ENCODE measurements around the gene SNX2. TPM values are rescaled to one million over a fixed set of nuclear protein-coding genes. Genes with fewer than 3 reads are reported as not detected.

Gene SNX2
- total and polyA plus RNA-seq, 12 donors = 15.1 to 48.5 (median 35.2) TPM

- H3K9me3 ChIP-seq = peaks cover 0 to 10% (median 0%) of the 10 kb centered on the region in 11 donors
- ATAC-seq (peak; percentile 1 to 45 (median 20)), DNase-seq (no peak)
- WGBS, 2 donors = 2% methylated on average over 16 of the region's 16 CpGs
- intact Hi-C loops (cut with DNase I) = loop anchor here in 5 of 10 donors (2.0 to 10.0 kb wide), 4 partner anchors 70 to 192 kb away; partner anchors contain the start of genes SNX2 (in 4 of the 5) and PPIC (in 2 of the 5)
- TF ChIP-seq CTCF (IDR thresholded peaks at IDR 0.05) = no peak
- peaks cover 0 to 37% (median 13%) of the 10 kb centered on the region in 9 donors for H3K4me1 ChIP-seq
- H3K36me3 ChIP-seq = no peaks in the 10 kb centered on the region
- no peaks in the 10 kb centered on the region for H3K27me3 ChIP-seq
- H3K27ac ChIP-seq = peak overlapping the region; percentile 49 to 93 (median 90)
- peak overlapping the region; percentile 90 to 98 (median 96) for H3K4me3 ChIP-seq
Measured at GRCh38 chr5:122844910-122845228, 70.0 kb downstream of the SNX2 start.

- no peaks in the 10 kb centered on the region for H3K27me3 ChIP-seq
- intact Hi-C loops (cut with DNase I) = loop anchor here in 5 of 10 donors (2.0 to 10.0 kb wide), 4 partner anchors 71 to 192 kb away; partner anchors contain the start of genes SNX2 (in 4 of the 5) and PPIC (in 2 of the 5)
- H3K36me3 ChIP-seq = no peaks in the 10 kb centered on the region
- peaks cover 0 to 6% (median 0%) of the 10 kb centered on the region in 11 donors for H3K9me3 ChIP-seq
- peak within 1 kb of the TSS; percentile 90 to 98 (median 96) for H3K4me3 ChIP-seq
- peaks cover 0 to 43% (median 13%) of the 10 kb centered on the region in 9 donors for H3K4me1 ChIP-seq
- no peak for TF ChIP-seq CTCF (IDR thresholded peaks at IDR 0.05)
- ATAC-seq (peak; percentile 89 to 95 (median 92)), DNase-seq (peak; percentile 75 to 84)
- H3K27ac ChIP-seq = peak within 1 kb of the TSS; percentile 49 to 93 (median 90)
- 0 to 1% methylated on average over 88 to 92 of the region's 92 CpGs for WGBS, 2 donors
Measured at GRCh38 chr5:122845229-122846050, 70.6 kb downstream of the SNX2 start, which contains the start of gene SNX24. Gene SNX24 (plus strand): TSS chr5:122845613. CDS start chr5:122845634, 21 bp downstream.

GRCh38 chr5:122846051-122846550 is 71.2 kb downstream of the SNX2 start:
- ATAC-seq (no peak), DNase-seq (no peak)
- WGBS, 2 donors = 2 to 6% methylated on average over 6 of the region's 6 CpGs
- H3K36me3 ChIP-seq = no peaks in the 10 kb centered on the region
- H3K4me1 ChIP-seq = peaks cover 0 to 50% (median 13%) of the 10 kb centered on the region in 9 donors
- peak overlapping the region; percentile 90 to 98 (median 96) for H3K4me3 ChIP-seq
- H3K27me3 ChIP-seq = no peaks in the 10 kb centered on the region
- TF ChIP-seq CTCF (IDR thresholded peaks at IDR 0.05) = no peak
- intact Hi-C loops (cut with DNase I) = loop anchor here in 5 of 10 donors (5.0 to 10.0 kb wide), 3 partner anchors 71 to 191 kb away; partner anchors contain the start of genes SNX2 (in 3 of the 5) and PPIC (in 2 of the 5)
- no peaks in the 10 kb centered on the region for H3K9me3 ChIP-seq
- peak overlapping the region in 9 of 10 donors; percentile 85 to 93 (median 92) for H3K27ac ChIP-seq

GRCh38 chr5:122847687-122848081 is 72.8 kb downstream of the SNX2 start:
- H3K27me3 ChIP-seq = no peaks in the 10 kb centered on the region
- no peak overlapping the region for H3K4me3 ChIP-seq
- H3K27ac ChIP-seq = no peak overlapping the region
- WGBS, 2 donors = 96 to 98% methylated on average over 2 of the region's 2 CpGs
- intact Hi-C loops (cut with DNase I) = loop anchor here in 5 of 10 donors (5.0 to 10.0 kb wide), 3 partner anchors 73 to 190 kb away; partner anchors contain the start of genes SNX2 (in 3 of the 5) and PPIC (in 2 of the 5)
- DNase-seq = no peak
- no peak for ATAC-seq
- H3K9me3 ChIP-seq = no peaks in the 10 kb centered on the region
- TF ChIP-seq CTCF (IDR thresholded peaks at IDR 0.05) = no peak
- no peaks in the 10 kb centered on the region for H3K36me3 ChIP-seq
- H3K4me1 ChIP-seq = peaks cover 0 to 54% (median 13%) of the 10 kb centered on the region in 9 donors
